Measurements from ENCODE around the gene TLR1. TPM values are rescaled to one million over a fixed set of nuclear protein-coding genes. Genes with fewer than 3 reads are reported as not detected.

Gene TLR1
- total RNA-seq, 4 donors from 2014 or later = 4.3 to 14.9 (median 9.1) TPM

DNA sequence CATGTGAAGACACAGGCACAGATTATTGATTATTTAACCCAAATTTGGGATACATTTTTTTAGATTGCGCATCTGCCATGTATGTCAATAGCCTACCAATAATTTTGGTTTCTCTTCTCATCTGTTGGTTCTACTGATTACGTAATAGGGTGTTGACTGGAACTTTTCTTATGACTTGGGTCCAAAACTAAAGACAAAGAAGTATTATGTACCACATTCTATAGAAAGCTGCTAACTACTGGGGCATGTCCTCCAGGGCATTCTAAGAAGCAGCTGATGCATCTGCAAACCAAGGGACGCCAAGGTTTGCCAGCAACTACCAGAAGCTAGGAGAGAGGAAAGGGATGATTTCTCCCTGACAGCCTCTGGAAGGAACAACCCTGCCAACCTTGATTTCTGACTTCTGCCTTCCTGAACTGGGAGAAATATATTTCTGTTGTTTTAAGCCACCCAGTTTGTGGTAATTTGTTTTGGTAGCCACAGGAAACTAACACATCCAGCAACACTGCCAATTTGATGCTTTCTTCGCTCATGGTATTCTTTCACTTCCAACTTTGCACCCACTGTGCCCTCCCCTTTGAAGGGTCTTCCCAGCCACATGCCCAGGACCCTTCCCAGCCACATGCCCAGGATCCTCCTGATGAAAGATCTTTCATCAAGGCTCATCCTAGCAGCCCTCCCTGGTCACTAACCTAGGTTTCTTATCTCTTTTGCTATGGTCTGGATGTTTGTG is 15.9 kb upstream of the TLR1 start:
- peak; percentile 31 for DNase-seq (ENCODE audit: extremely low spot score)
- H3K4me1 ChIP-seq = no peaks in the 10 kb centered on the region
- no peaks in the 10 kb centered on the region for H3K27me3 ChIP-seq
- TF ChIP-seq EP300 (IDR thresholded peaks at IDR 0.05) (no peak), POLR2A (IDR thresholded peaks at IDR 0.05; ENCODE audit: low read depth) (no peak), POLR2AphosphoS5 (IDR thresholded peaks at IDR 0.05) (no peak)
- TF ChIP-seq, protein P1, sequence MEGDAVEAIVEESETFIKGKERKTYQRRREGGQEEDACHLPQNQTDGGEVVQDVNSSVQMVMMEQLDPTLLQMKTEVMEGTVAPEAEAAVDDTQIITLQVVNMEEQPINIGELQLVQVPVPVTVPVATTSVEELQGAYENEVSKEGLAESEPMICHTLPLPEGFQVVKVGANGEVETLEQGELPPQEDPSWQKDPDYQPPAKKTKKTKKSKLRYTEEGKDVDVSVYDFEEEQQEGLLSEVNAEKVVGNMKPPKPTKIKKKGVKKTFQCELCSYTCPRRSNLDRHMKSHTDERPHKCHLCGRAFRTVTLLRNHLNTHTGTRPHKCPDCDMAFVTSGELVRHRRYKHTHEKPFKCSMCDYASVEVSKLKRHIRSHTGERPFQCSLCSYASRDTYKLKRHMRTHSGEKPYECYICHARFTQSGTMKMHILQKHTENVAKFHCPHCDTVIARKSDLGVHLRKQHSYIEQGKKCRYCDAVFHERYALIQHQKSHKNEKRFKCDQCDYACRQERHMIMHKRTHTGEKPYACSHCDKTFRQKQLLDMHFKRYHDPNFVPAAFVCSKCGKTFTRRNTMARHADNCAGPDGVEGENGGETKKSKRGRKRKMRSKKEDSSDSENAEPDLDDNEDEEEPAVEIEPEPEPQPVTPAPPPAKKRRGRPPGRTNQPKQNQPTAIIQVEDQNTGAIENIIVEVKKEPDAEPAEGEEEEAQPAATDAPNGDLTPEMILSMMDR (IDR thresholded peaks at IDR 0.05) = no peak
- H3K9me3 ChIP-seq = peaks cover 0 to under 1% (median 0%) of the 10 kb centered on the region in 4 donors
- no peak overlapping the region for H3K27ac ChIP-seq (replicated peaks in 1 of 4)
- H3K4me3 ChIP-seq = no peak overlapping the region
- intact Hi-C loops (cut with DNase I) = no loop called here
- no peaks in the 10 kb centered on the region for H3K36me3 ChIP-seq
- 93% methylated on average over 4 of the region's 4 CpGs for WGBS

DNA sequence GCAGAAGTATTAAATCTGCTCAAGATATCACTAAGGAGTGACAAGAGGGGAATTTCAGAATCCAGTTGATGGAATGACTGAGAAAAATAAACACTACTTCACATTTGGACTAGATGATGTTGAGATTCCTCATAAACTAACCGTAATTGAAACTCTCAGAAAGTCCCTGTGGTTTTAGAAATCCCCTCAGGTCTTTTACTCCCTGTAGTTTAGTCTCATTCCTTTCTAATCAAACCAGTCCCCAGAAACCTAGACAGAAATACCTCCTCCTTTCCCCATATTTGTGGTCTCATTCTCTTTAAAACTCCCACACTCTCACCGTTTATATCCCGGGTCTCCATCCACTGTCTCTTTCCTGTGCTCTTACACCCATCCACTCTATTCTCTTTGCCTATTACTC is 15.0 kb upstream of the TLR1 start:
- no peaks in the 10 kb centered on the region for H3K36me3 ChIP-seq
- H3K27me3 ChIP-seq = no peaks in the 10 kb centered on the region
- peaks cover 0 to 3% (median 0%) of the 10 kb centered on the region in 4 donors for H3K4me1 ChIP-seq
- peaks cover 0 to 7% (median 0%) of the 10 kb centered on the region in 4 donors for H3K9me3 ChIP-seq
- no peak for DNase-seq (ENCODE audit: extremely low spot score)
- intact Hi-C loops (cut with DNase I) = no loop called here
- no peak overlapping the region for H3K27ac ChIP-seq (replicated peaks in 1 of 4)
- 59% methylated on average over 3 of the region's 3 CpGs for WGBS
- TF ChIP-seq POLR2A (IDR thresholded peaks at IDR 0.05; ENCODE audit: low read depth) = no peak
- no peak for TF ChIP-seq POLR2AphosphoS5 (IDR thresholded peaks at IDR 0.05)
- TF ChIP-seq, protein P1 (IDR thresholded peaks at IDR 0.05) = no peak
- no peak for TF ChIP-seq EP300 (IDR thresholded peaks at IDR 0.05)
- no peak overlapping the region for H3K4me3 ChIP-seq

DNA sequence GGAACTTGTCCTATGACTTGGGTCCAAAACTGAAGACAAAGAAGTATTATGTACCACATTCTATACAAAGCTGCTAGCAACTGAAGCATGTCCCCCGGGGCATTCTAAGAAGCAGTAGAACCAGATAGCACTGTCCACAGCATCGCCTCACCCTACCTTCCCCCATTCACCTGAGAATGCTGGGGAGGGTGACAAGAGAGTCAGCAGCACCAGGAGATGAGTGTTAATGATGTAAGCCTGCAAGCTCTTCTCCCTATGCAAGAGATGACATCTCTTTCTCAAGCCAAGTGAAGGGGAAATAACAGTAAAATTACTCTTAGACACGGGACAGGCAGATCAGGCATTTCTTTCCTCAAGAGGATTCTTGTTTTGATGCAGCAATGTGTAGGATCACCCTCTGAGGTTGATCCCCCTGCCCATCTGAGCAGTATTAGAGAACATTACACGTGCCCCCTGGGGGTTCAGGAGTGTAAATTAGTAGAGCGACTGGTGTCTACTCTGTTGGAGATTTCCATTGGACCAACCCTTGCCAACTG is 13.9 kb upstream of the TLR1 start:
- H3K36me3 ChIP-seq = no peaks in the 10 kb centered on the region
- intact Hi-C loops (cut with DNase I) = no loop called here
- H3K4me3 ChIP-seq = no peak overlapping the region
- H3K4me1 ChIP-seq = peaks cover 0 to 3% (median 0%) of the 10 kb centered on the region in 4 donors
- peaks cover 0 to 7% (median 0%) of the 10 kb centered on the region in 4 donors for H3K9me3 ChIP-seq
- DNase-seq (ENCODE audit: extremely low spot score) = no peak
- TF ChIP-seq POLR2A (IDR thresholded peaks at IDR 0.05; ENCODE audit: low read depth) = no peak
- TF ChIP-seq, protein P1 (IDR thresholded peaks at IDR 0.05) = no peak
- no peak for TF ChIP-seq EP300 (IDR thresholded peaks at IDR 0.05)
- TF ChIP-seq POLR2AphosphoS5 (IDR thresholded peaks at IDR 0.05) = no peak
- no peaks in the 10 kb centered on the region for H3K27me3 ChIP-seq
- WGBS = 85% methylated on average over 5 of the region's 5 CpGs
- H3K27ac ChIP-seq (replicated peaks in 1 of 4) = no peak overlapping the region

DNA sequence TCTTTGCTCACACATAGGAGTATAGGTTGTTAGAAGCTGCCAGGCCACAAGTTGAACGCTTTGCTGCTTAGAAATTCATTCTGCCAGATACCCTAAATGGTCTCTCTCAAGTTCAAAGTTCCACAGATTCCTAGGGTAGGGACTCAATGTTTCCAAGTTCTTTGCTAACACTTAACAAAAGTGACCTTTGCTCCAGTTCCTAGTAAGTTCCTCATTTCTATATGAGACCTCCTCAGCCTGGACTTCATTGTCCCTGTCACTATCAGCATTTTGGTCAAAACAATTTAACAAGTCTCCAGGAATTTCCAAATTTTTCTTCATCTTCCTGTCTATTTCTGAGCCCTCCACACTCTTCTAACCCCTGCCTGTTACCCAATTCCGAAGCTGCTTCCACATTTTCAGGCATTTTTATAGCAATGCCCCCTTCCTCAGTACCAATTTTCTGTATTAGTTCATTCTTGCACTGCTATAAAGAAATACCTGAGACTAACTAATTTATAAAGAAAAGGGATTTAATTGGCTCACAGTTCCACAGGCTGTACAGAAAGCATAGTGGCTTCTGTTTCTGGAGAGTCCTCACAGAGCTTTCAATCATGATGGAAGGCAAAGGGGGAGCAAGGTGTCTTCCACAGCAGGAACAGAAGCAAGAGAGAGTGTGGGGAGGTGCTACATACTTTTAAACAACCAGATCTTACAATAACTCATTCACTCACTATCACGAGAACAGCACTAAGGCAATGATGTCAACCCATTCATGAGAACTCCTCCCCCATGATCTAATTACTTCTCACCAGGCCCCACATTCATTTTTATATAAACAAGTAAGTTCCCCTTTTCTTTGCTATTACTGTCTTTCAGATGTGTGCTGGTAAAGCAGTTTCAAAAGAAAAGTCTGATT is 11.5 kb upstream of the TLR1 start:
- Histone ChIP-seq H3K4me1 (peaks cover 0 to 3% (median 0%) of the 10 kb centered on the region in 4 donors), H3K27ac (replicated peaks in 1 of 4) (peak overlapping the region in 2 of 4 donors; percentile 17 to 31), H3K27me3 (no peaks in the 10 kb centered on the region), H3K4me3 (no peak overlapping the region), H3K36me3 (no peaks in the 10 kb centered on the region), H3K9me3 (peaks cover 0 to 7% (median 0%) of the 10 kb centered on the region in 4 donors)
- intact Hi-C loops (cut with DNase I) = no loop called here
- peak in 1 of 2 donors; percentile 39 for TF ChIP-seq POLR2AphosphoS5 (IDR thresholded peaks at IDR 0.05)
- TF ChIP-seq EP300 (IDR thresholded peaks at IDR 0.05) = no peak
- no peak for TF ChIP-seq POLR2A (IDR thresholded peaks at IDR 0.05; ENCODE audit: low read depth)
- TF ChIP-seq, protein P1 (IDR thresholded peaks at IDR 0.05) = no peak
- WGBS = 59% methylated on average over 3 of the region's 3 CpGs
- no peak for DNase-seq (ENCODE audit: extremely low spot score)
